Measurements from ENCODE around the gene ATXN10. TPM values are rescaled to one million over a fixed set of nuclear protein-coding genes. Genes with fewer than 3 reads are reported as not detected.
A peak's percentile ranks its signal among the peaks of the same experiment; 100 is the strongest.

ATXN10 gene
- total RNA-seq, 4 donors from 2014 or later, result 78.5 to 152 (median 113) TPM

GRCh38 chr22:45879552-45879949 lies 207.9 kb downstream of the ATXN10 start:
- Histone ChIP-seq H3K36me3 (no peaks in the 10 kb centered on the region), H3K27me3 (peaks cover 85% of the 10 kb centered on the region), H3K27ac (no peak overlapping the region), H3K4me1 (peaks cover 0 to 18% (median 2%) of the 10 kb centered on the region in 3 donors), H3K9me3 (no peaks in the 10 kb centered on the region), H3K4me3 (no peak overlapping the region)
- WGBS, 2 donors (ENCODE audit: low coverage in 1 of 2), result no CpG with 5 or more reads among the region's 6 CpGs
- TF ChIP-seq, protein P1, sequence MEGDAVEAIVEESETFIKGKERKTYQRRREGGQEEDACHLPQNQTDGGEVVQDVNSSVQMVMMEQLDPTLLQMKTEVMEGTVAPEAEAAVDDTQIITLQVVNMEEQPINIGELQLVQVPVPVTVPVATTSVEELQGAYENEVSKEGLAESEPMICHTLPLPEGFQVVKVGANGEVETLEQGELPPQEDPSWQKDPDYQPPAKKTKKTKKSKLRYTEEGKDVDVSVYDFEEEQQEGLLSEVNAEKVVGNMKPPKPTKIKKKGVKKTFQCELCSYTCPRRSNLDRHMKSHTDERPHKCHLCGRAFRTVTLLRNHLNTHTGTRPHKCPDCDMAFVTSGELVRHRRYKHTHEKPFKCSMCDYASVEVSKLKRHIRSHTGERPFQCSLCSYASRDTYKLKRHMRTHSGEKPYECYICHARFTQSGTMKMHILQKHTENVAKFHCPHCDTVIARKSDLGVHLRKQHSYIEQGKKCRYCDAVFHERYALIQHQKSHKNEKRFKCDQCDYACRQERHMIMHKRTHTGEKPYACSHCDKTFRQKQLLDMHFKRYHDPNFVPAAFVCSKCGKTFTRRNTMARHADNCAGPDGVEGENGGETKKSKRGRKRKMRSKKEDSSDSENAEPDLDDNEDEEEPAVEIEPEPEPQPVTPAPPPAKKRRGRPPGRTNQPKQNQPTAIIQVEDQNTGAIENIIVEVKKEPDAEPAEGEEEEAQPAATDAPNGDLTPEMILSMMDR (IDR thresholded peaks at IDR 0.05), result no peak
- TF ChIP-seq POLR2AphosphoS5 (IDR thresholded peaks at IDR 0.05), result no peak
- no peak for TF ChIP-seq POLR2A (IDR thresholded peaks at IDR 0.05)
- no peak for TF ChIP-seq EP300 (IDR thresholded peaks at IDR 0.05)
- ATAC-seq, result no peak

DNA sequence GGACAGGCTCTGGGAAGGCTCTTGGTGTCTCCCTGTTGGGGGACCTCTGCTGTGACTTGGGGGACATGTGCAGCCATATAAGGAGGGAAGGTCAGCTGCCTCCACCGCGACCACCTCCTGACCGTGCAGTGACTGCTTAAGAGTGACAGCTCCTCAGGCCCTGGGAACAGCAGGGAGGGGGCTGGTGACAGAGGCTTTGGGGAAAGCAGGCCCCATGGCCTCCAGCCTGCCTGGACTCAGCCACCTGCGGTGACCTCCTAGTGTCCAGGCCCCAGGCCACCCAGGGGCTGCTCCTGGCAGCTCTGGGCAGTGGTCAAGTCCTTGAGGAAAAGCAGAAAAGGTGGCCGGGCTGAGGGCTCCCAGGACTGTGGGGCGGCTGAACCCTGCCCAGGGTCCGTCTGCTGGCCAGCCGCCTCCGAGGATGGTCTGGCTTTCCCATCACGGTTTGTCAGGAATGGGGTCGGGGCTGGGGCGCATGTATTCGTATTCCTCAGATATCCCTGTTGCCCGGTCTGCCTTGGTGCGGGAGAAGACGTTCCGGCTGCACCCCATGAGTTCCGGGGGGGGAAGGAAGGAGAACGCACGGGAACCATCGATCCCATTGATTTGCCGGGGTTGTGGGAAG lies 208.6 kb downstream of the ATXN10 start:
- Histone ChIP-seq H3K4me1 (peaks cover 0 to 18% (median 2%) of the 10 kb centered on the region in 3 donors), H3K9me3 (no peaks in the 10 kb centered on the region), H3K4me3 (peak overlapping the region in 1 of 2 donors; percentile 29), H3K27me3 (peaks cover 92% of the 10 kb centered on the region), H3K27ac (no peak overlapping the region), H3K36me3 (no peaks in the 10 kb centered on the region)
- 13 to 17% methylated on average over 2 to 3 of the region's 22 CpGs for WGBS, 2 donors (ENCODE audit: low coverage in 1 of 2)
- ATAC-seq, result no peak
- TF ChIP-seq, protein P1 (IDR thresholded peaks at IDR 0.05), result no peak
- no peak for TF ChIP-seq EP300 (IDR thresholded peaks at IDR 0.05)
- TF ChIP-seq POLR2A (IDR thresholded peaks at IDR 0.05), result no peak
- TF ChIP-seq POLR2AphosphoS5 (IDR thresholded peaks at IDR 0.05), result no peak

GRCh38 chr22:45880716-45881523 lies 209.3 kb downstream of the ATXN10 start:
- H3K36me3 ChIP-seq, result no peaks in the 10 kb centered on the region
- WGBS, 2 donors (ENCODE audit: low coverage in 1 of 2), result 24 to 33% methylated on average over 3 to 11 of the region's 49 CpGs
- no peak for ATAC-seq
- H3K4me1 ChIP-seq, result peaks cover 0 to 18% (median 2%) of the 10 kb centered on the region in 3 donors
- no peak for TF ChIP-seq POLR2AphosphoS5 (IDR thresholded peaks at IDR 0.05)
- no peak for TF ChIP-seq EP300 (IDR thresholded peaks at IDR 0.05)
- no peak for TF ChIP-seq POLR2A (IDR thresholded peaks at IDR 0.05)
- TF ChIP-seq, protein P1 (IDR thresholded peaks at IDR 0.05), result no peak
- peaks cover 97% of the 10 kb centered on the region for H3K27me3 ChIP-seq
- peak overlapping the region in 1 of 2 donors; percentile 29 for H3K4me3 ChIP-seq
- H3K9me3 ChIP-seq, result no peaks in the 10 kb centered on the region
- H3K27ac ChIP-seq, result no peak overlapping the region

DNA sequence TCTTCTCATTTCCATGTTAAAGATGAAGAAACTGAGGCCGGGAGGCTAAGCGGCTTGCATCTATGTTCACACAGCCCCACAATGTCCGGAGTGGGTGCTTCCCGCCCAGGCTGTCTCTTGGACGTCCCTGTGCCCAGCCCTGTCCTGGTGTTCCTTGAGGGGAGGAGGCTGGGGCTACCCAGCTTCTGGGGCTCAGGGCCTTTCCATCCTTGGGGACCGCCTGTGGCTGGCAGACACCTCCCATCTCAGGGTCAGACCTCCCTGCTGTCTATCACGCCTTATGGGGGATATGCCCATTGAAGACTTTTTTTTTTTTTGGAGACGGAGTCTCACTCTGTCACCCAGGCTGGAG lies 209.9 kb downstream of the ATXN10 start:
- Histone ChIP-seq H3K4me3 (no peak overlapping the region), H3K36me3 (no peaks in the 10 kb centered on the region), H3K4me1 (peaks cover 0 to 18% (median 2%) of the 10 kb centered on the region in 3 donors), H3K27me3 (peaks cover 97% of the 10 kb centered on the region), H3K27ac (no peak overlapping the region), H3K9me3 (no peaks in the 10 kb centered on the region)
- no peak for ATAC-seq
- TF ChIP-seq, protein P1 (IDR thresholded peaks at IDR 0.05), result no peak
- TF ChIP-seq POLR2AphosphoS5 (IDR thresholded peaks at IDR 0.05) (no peak), POLR2A (IDR thresholded peaks at IDR 0.05) (no peak), EP300 (IDR thresholded peaks at IDR 0.05) (no peak)
- WGBS, 2 donors (ENCODE audit: low coverage in 1 of 2), result 84 to 100% methylated on average over 2 to 4 of the region's 8 CpGs

All from gastroesophageal sphincter (tissue), 4 donors.